H9 (cell line): ENCODE data around the gene MYLK. TPM values are rescaled to one million over a fixed set of nuclear protein-coding genes. Genes with fewer than 3 reads are reported as not detected.

Experiments used
- DNase-seq: peaks from one replicate; pipeline ENCODE4 v3.0.0-alpha.2; 2017
- H2AFZ ChIP-seq: one replicate; pipeline ENCODE4 v1.6.1; 2013; ENCODE audit warnings: mild to moderate bottlenecking, low read length, control low read depth, moderate library complexity
- H2AK5ac ChIP-seq: 2 replicates; pipeline ENCODE4 v1.6.1; 2013; ENCODE audit warnings: low read length, control low read depth, mixed read lengths; ENCODE audit not compliant: insufficient read length
- H2BK120ac ChIP-seq: one replicate; pipeline ENCODE4 v1.6.1; 2013; ENCODE audit warnings: low read depth, mild to moderate bottlenecking, low read length, control low read depth, inconsistent platforms; ENCODE audit not compliant: poor library complexity, severe bottlenecking
- H2BK12ac ChIP-seq: 2 replicates; pipeline ENCODE4 v1.6.1; 2013; ENCODE audit warnings: low read length, control low read depth, mixed read lengths, low read depth; ENCODE audit not compliant: insufficient read length
- H2BK15ac ChIP-seq: 2 replicates; pipeline ENCODE4 v1.6.1; 2013; ENCODE audit warnings: low read depth, low read length, control low read depth
- H2BK20ac ChIP-seq: one replicate; pipeline ENCODE4 v1.6.1; 2013; ENCODE audit warnings: low read depth, mild to moderate bottlenecking, low read length, control low read depth, inconsistent platforms; ENCODE audit not compliant: poor library complexity, severe bottlenecking
- H2BK5ac ChIP-seq: 2 replicates; pipeline ENCODE4 v1.6.1; 2013; ENCODE audit warnings: low read length, control low read depth, mixed read lengths; ENCODE audit not compliant: insufficient read length
- H3K14ac ChIP-seq: 2 replicates; pipeline ENCODE4 v1.6.1; 2013; ENCODE audit warnings: low read length, control low read depth; ENCODE audit not compliant: insufficient read depth
- H3K18ac ChIP-seq: 2 replicates; pipeline ENCODE4 v1.6.1; 2013; ENCODE audit warnings: low read depth, mild to moderate bottlenecking, mixed read lengths, low read length, control low read depth; ENCODE audit not compliant: insufficient read length
- H3K23ac ChIP-seq: 2 replicates; pipeline ENCODE4 v1.6.1; 2013; ENCODE audit warnings: low read length, control low read depth, mixed read lengths, low read depth; ENCODE audit not compliant: insufficient read length
- H3K23me2 ChIP-seq: 2 replicates; pipeline ENCODE4 v1.6.1; 2013; ENCODE audit warnings: low read depth, mild to moderate bottlenecking, mixed read lengths, low read length, control low read depth; ENCODE audit not compliant: insufficient read length, poor library complexity, severe bottlenecking
- H3K27ac ChIP-seq: 2 replicates; pipeline ENCODE4 v1.5.1; 2013; ENCODE audit warnings: low read length, control low read depth, mixed read lengths, low read depth; ENCODE audit not compliant: insufficient read length
- H3K27me3 ChIP-seq: 2 replicates; pipeline ENCODE4 v1.6.1; 2013; ENCODE audit warnings: low read length, control low read depth, inconsistent platforms; ENCODE audit not compliant: insufficient read depth
- H3K4ac ChIP-seq: 2 replicates; pipeline ENCODE4 v1.6.1; 2013; ENCODE audit warnings: low read depth, mild to moderate bottlenecking, control low read depth, inconsistent platforms, low read length, moderate library complexity
- H3K4me1 ChIP-seq: 2 replicates; pipeline ENCODE4 v1.6.1; 2013; ENCODE audit warnings: low read length, control low read depth, inconsistent platforms; ENCODE audit not compliant: insufficient read depth
- H3K4me2 ChIP-seq: 2 replicates; pipeline ENCODE4 v1.6.1; 2013; ENCODE audit warnings: low read length, control low read depth, mixed read lengths; ENCODE audit not compliant: insufficient read length, insufficient read depth
- H3K56ac ChIP-seq: 2 replicates; pipeline ENCODE4 v1.6.1; 2013; ENCODE audit warnings: low read depth, mild to moderate bottlenecking, mixed read lengths, low read length, control low read depth; ENCODE audit not compliant: insufficient read length
- H3K79me1 ChIP-seq: 2 replicates; pipeline ENCODE4 v1.6.1; 2013; ENCODE audit warnings: low read depth, mild to moderate bottlenecking, moderate library complexity, low read length, control low read depth, inconsistent platforms; ENCODE audit not compliant: insufficient read depth, poor library complexity, severe bottlenecking
- H3K79me2 ChIP-seq: 2 replicates; pipeline ENCODE4 v1.6.1; 2013; ENCODE audit warnings: low read length, control low read depth, inconsistent platforms; ENCODE audit not compliant: insufficient read depth
- H3K9ac ChIP-seq: 2 replicates; pipeline ENCODE4 v1.6.1; 2013; ENCODE audit warnings: low read length, control low read depth, mixed read lengths; ENCODE audit not compliant: insufficient read length; ENCODE audit errors: extremely low read depth
- H3K9me3 ChIP-seq: one replicate; pipeline ENCODE4 v1.6.1; 2013; ENCODE audit warnings: low read depth, low read length, inconsistent platforms; ENCODE audit not compliant: control insufficient read depth
- H3T11ph ChIP-seq: one replicate; pipeline ENCODE4 v1.6.1; 2013; ENCODE audit warnings: mild to moderate bottlenecking, low read length, control low read depth, inconsistent platforms
- H4K20me1 ChIP-seq: one replicate; pipeline ENCODE4 v1.6.1; 2013; ENCODE audit not compliant: control insufficient read depth, insufficient read length, insufficient read depth
- H4K5ac ChIP-seq: 2 replicates; pipeline ENCODE4 v1.6.1; 2013; ENCODE audit warnings: low read depth, mild to moderate bottlenecking, mixed read lengths, low read length, control low read depth; ENCODE audit not compliant: insufficient read length
- H4K8ac ChIP-seq: replicated peaks from 2 replicates; pipeline ENCODE4 v1.6.1; 2013; ENCODE audit warnings: low read length, control low read depth, mixed read lengths, low read depth; ENCODE audit not compliant: insufficient read length
- H4K91ac ChIP-seq: 2 replicates; pipeline ENCODE4 v1.6.1; 2013; ENCODE audit warnings: low read depth, mild to moderate bottlenecking, moderate library complexity, mixed read lengths, low read length, control low read depth; ENCODE audit not compliant: insufficient read length
- H3K27ac Mint-ChIP-seq, 3 experiments: 2 replicates in 2 of 3; 3 replicates in 1 of 3; pipeline ENCODE4 v1.8.0; 2020 to 2021; ENCODE audit warnings: mixed read lengths in 3 of 3, mild to moderate bottlenecking in 1 of 3, moderate library complexity in 1 of 3
- H3K27me3 Mint-ChIP-seq: 2 replicates; pipeline ENCODE4 v1.8.0; 2021; ENCODE audit warnings: low read depth, mild to moderate bottlenecking, moderate library complexity, mixed read lengths
- H3K36me3 Mint-ChIP-seq, 3 experiments: 2 replicates in 2 of 3; 3 replicates in 1 of 3; pipeline ENCODE4 v1.8.0; 2020 to 2021; ENCODE audit warnings: low read depth in 3 of 3, mixed read lengths in 3 of 3; ENCODE audit not compliant: insufficient read depth in 1 of 3
- H3K4me1 Mint-ChIP-seq, 2 experiments: 2 replicates each; pipeline ENCODE4 v1.8.0; 2020; ENCODE audit warnings: mixed read lengths in 2 of 2
- H3K4me3 Mint-ChIP-seq, 2 experiments: 2 replicates in 1 of 2; 3 replicates in 1 of 2; pipeline ENCODE4 v1.8.0; 2020 to 2021; ENCODE audit warnings: mild to moderate bottlenecking in 2 of 2, mixed read lengths in 2 of 2, moderate library complexity in 1 of 2
- H3K9me3 Mint-ChIP-seq, 2 experiments: 2 replicates in 1 of 2; 3 replicates in 1 of 2; pipeline ENCODE4 v1.8.0; 2020; ENCODE audit warnings: mild to moderate bottlenecking in 2 of 2, mixed read lengths in 2 of 2, moderate library complexity in 1 of 2
- CTCF ChIP-seq: fragments of 200-600 bp; sonication (generic); conservative IDR thresholded peaks from 3 replicates; pipeline ENCODE4 v1.8.0; 2021; ENCODE audit warnings: antibody characterized with exemption, mild to moderate bottlenecking
- WGBS: extraction: QIAGEN DNeasy Blood & Tissue Kit; methylation state at CpG from one replicate; pipeline ENCODE4 v1.1.7; 2013; ENCODE audit warnings: missing lambda C conversion rate, low lambda C conversion rate, mixed read lengths; ENCODE audit not compliant: insufficient read length; ENCODE audit errors: extremely low coverage; 5-methylcytosine and 5-hydroxymethylcytosine counted together
- total RNA-seq: library from RNA; stranded (reverse); gene quantifications from 2 replicates; pipeline ENCODE4 v1.2.1, GENCODE V29; 2021

Gene MYLK
- total RNA-seq, 1 experiment from 2014 or later = 10.1 TPM

- Histone ChIP-seq H4K5ac (no peak overlapping the region), H2BK20ac (no peak overlapping the region), H3K27ac (no peak overlapping the region), H2BK15ac (no peak overlapping the region), H3K4me1 (no peaks in the 10 kb centered on the region; the same call in 1 of the 2 replicates), H3K18ac (no peak overlapping the region), H3K79me2 (no peaks in the 10 kb centered on the region), H2AFZ (no peak overlapping the region), H3K56ac (no peak overlapping the region), H3K23ac (no peak overlapping the region), H3K4me2 (no peak overlapping the region), H4K91ac (no peak overlapping the region), H3K9me3 (no peaks in the 10 kb centered on the region), H2BK12ac (no peak overlapping the region), H3K14ac (no peak overlapping the region), H3K4ac (no peak overlapping the region), H3K27me3 (no peaks in the 10 kb centered on the region), H3K79me1 (no peaks in the 10 kb centered on the region), H4K20me1 (no peaks in the 10 kb centered on the region), H3K9ac (no peak overlapping the region), H2AK5ac (no peak overlapping the region), H3T11ph (no peak overlapping the region), H4K8ac (no peak overlapping the region), H2BK120ac (no peak overlapping the region), H2BK5ac (no peak overlapping the region), H3K23me2 (no peaks in the 10 kb centered on the region)
- Mint-ChIP-seq H3K4me3 (no peak overlapping the region), H3K4me1 (peaks cover 12 to 13% of the 10 kb centered on the region in 2 experiments), H3K27ac (no peak overlapping the region), H3K27me3 (no peaks in the 10 kb centered on the region), H3K36me3 (no peaks in the 10 kb centered on the region), H3K9me3 (no peaks in the 10 kb centered on the region)
- no peak for TF ChIP-seq CTCF
- WGBS = no CpG with 5 or more reads among the region's 8 CpGs
- no peak for DNase-seq
Observed at GRCh38 chr3:123764647-123765046, 119.5 kb downstream of the MYLK start.
